Measurements from ENCODE around the gene RPTN.

GRCh38 chr1:152182944-152183361, 23.9 kb upstream of the RPTN start:
- TF ChIP-seq CTCF (IDR thresholded peaks at IDR 0.05; ENCODE audit: insufficient read depth, low read depth, low read length) (no peak), EZH2 (IDR thresholded peaks at IDR 0.05; ENCODE audit: insufficient read depth, low read length) (no peak)
